Prostate gland (tissue), 2 donors: ENCODE data around the gene CBR4. TPM values are rescaled to one million over a fixed set of nuclear protein-coding genes. Genes with fewer than 3 reads are reported as not detected.
"Not testable (repeated sequence)": the region's sequence is repeated elsewhere in the genome, so short reads cannot be mapped to it uniquely, and the experiment has no call there.

Experiments used
- DNase-seq: peaks from one replicate; pipeline ENCODE4 v3.0.0-alpha.2; 2019; ENCODE audit warnings: low spot score
- H3K27ac ChIP-seq, 2 donors: fragments of 200-600 bp; sonication (generic); 2 replicates each; pipeline ENCODE4 v1.5.1; 2017 to 2019
- H3K27me3 ChIP-seq: fragments of 200-600 bp; sonication (generic); replicated peaks from 2 replicates; pipeline ENCODE4 v1.5.1; 2019; ENCODE audit not compliant: insufficient read depth
- H3K36me3 ChIP-seq, 2 donors: fragments of 200-600 bp; sonication (generic); 1 replicate in 1 of 2; 2 replicates in 1 of 2; pipeline versions ENCODE4 v1.5.1 to v1.8.1; 2017 to 2019
- H3K4me1 ChIP-seq: fragments of 200-600 bp; sonication (generic); replicated peaks from 2 replicates; pipeline ENCODE4 v1.5.1; 2019
- H3K4me3 ChIP-seq, 2 donors: fragments of 200-600 bp; sonication (generic); 2 replicates each; pipeline ENCODE4 v1.5.1; 2017 to 2019
- H3K9me3 ChIP-seq: fragments of 200-600 bp; sonication (generic); 2 replicates; pipeline ENCODE4 v1.5.1; 2017
- POLR2A ChIP-seq: fragments of 450-650 bp; IDR thresholded peaks from one replicate; pipeline ENCODE4 v1.6.1; 2016; ENCODE audit warnings: antibody characterized with exemption, mild to moderate bottlenecking
- POLR2AphosphoS5 ChIP-seq: sonication (generic); formaldehyde crosslinking; IDR thresholded peaks from one replicate; pipeline ENCODE4 v1.6.1; 2017; ENCODE audit warnings: antibody characterized with exemption
- WGBS: methylation state at CpG from one replicate; pipeline ENCODE4 v1.1.5; 2018; 5-methylcytosine and 5-hydroxymethylcytosine counted together
- intact Hi-C: fragments of 100-400 bp; cut with DNase I; formaldehyde crosslinking; loops from one replicate; pipeline ENCODE4 v1.14.2; 2022
- total RNA-seq, 2 donors: library from RNA; depleted of rRNA; stranded (reverse); fragments of >200 nt; gene quantifications; one replicate each; pipeline ENCODE4 v1.1.0, GENCODE V29; 2016
- TF ChIP-seq, protein P1 (sequence below), 4 experiments: fragments of 200-600 bp in 2 of 4; fragments of 450-650 bp in 2 of 4; sonication (generic) in 2 of 4; IDR thresholded peaks; 1 replicate in 3 of 4; 2 replicates in 1 of 4; pipeline ENCODE4 v1.5.1; 2016 to 2019; ENCODE audit warnings: antibody characterized with exemption in 4 of 4, mild to moderate bottlenecking in 2 of 4, moderate library complexity in 2 of 4

Gene CBR4
- total RNA-seq, 2 donors from 2014 or later, result 15.6 to 23.7 TPM

DNA sequence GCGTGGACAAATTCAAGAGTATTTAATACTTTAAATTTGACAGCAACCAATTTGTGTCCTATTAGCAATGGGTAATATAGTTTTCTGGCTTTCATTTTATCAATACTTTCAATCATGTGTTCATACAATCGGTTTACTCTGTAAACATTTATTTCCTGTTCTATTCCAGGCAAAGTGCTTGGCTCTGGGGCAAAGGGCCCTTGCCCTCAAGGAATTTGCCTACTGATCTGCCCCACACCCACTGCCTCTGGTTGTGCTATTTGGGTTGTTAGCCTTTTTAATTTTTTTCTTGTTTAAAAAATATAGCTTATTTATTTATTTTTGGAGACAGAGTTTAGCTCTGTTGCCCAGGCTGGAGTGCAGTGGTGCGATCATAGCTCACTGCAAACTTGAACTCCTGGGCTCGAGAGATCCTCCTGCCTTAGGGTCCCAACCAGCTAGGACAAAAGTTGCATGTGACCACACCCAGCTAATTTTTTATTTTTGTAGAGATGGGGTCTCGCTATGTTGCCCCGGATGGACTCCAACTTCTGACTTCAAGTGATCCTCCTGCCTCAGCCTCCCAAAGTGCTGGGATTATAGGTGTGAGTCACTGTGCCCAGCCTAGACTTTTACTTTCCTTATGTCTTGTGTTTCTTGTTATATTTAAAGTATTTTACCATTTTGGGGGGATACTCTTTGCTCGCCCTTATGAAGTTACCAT is 30.7 kb upstream of the CBR4 start:
- Histone ChIP-seq H3K4me3 (no peak overlapping the region), H3K27me3 (no peaks in the 10 kb centered on the region), H3K9me3 (no peaks in the 10 kb centered on the region), H3K4me1 (no peaks in the 10 kb centered on the region), H3K27ac (no peak overlapping the region), H3K36me3 (no peaks in the 10 kb centered on the region)
- 87% methylated on average over 7 of the region's 7 CpGs for WGBS
- intact Hi-C loops, result no loop called here
- no peak for DNase-seq
- TF ChIP-seq POLR2A (no peak), POLR2AphosphoS5 (no peak)
- TF ChIP-seq, protein P1, sequence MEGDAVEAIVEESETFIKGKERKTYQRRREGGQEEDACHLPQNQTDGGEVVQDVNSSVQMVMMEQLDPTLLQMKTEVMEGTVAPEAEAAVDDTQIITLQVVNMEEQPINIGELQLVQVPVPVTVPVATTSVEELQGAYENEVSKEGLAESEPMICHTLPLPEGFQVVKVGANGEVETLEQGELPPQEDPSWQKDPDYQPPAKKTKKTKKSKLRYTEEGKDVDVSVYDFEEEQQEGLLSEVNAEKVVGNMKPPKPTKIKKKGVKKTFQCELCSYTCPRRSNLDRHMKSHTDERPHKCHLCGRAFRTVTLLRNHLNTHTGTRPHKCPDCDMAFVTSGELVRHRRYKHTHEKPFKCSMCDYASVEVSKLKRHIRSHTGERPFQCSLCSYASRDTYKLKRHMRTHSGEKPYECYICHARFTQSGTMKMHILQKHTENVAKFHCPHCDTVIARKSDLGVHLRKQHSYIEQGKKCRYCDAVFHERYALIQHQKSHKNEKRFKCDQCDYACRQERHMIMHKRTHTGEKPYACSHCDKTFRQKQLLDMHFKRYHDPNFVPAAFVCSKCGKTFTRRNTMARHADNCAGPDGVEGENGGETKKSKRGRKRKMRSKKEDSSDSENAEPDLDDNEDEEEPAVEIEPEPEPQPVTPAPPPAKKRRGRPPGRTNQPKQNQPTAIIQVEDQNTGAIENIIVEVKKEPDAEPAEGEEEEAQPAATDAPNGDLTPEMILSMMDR (IDR thresholded peaks at IDR 0.05), result no peak

DNA sequence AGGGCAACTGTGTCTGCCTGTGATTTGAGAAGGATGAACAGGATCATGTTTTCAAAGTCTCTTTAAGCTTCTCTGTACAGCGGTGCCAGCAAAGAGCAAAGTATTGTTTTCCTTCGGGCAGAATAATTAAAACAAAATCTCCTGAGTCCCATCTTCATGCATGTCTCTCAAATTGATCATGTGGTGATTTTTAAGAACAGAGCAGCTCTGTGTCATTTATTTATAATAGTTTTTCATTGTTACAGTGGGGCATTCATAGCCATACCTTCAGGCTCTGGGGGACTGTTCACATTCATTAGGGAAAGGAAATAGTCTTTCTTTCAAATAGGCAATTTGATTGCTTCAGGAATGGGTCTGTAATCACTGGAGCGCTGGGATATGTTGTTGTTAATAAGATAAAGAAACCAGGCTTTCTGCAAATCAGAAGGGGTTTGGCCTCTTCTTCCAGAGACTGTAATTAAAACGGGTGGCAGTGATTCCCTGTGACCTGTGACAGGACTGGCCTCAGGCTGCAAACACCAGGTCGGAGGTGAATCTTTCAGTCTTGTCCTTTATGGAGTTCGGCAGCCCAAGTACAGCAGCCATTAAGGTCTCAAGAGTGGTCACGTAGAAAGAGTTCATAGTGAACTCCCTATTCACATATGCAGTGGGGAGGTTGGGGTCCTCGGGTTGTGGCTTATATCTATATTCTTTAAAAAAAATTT is 29.3 kb upstream of the CBR4 start:
- Histone ChIP-seq H3K27me3 (no peaks in the 10 kb centered on the region), H3K36me3 (no peaks in the 10 kb centered on the region), H3K9me3 (no peaks in the 10 kb centered on the region), H3K4me1 (no peaks in the 10 kb centered on the region), H3K4me3 (no peak overlapping the region), H3K27ac (no peak overlapping the region)
- no peak for DNase-seq
- intact Hi-C loops, result no loop called here
- TF ChIP-seq, protein P1 (IDR thresholded peaks at IDR 0.05), result no peak
- TF ChIP-seq POLR2A, result no peak
- TF ChIP-seq POLR2AphosphoS5, result no peak
- 85% methylated on average over 8 of the region's 8 CpGs for WGBS

DNA sequence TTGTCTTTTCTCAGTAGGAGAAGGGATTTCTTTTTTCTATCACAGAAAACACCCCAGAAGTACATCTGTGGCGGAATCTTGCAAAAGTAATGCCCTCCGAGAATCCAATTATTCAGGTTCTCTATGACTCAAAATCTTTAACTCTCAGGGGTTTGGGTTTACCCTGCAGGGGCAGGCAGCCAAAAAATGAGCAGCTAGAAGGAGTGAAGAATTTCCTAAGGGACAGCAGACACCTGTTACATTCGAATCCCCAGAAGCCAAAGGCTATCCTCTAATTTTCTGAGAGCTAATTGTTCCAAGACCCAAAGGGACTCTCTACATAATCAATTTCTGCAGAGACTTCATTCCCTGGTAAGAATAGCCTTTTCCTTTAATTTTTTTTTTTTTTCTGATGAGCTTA is 27.5 kb upstream of the CBR4 start:
- Histone ChIP-seq H3K36me3 (no peaks in the 10 kb centered on the region), H3K9me3 (no peaks in the 10 kb centered on the region), H3K27ac (no peak overlapping the region), H3K4me3 (no peak overlapping the region), H3K4me1 (no peaks in the 10 kb centered on the region), H3K27me3 (no peaks in the 10 kb centered on the region)
- intact Hi-C loops, result no loop called here
- WGBS, result 81% methylated on average over 3 of the region's 3 CpGs
- TF ChIP-seq, protein P1 (IDR thresholded peaks at IDR 0.05), result no peak
- TF ChIP-seq POLR2A (no peak), POLR2AphosphoS5 (no peak)
- no peak for DNase-seq

DNA sequence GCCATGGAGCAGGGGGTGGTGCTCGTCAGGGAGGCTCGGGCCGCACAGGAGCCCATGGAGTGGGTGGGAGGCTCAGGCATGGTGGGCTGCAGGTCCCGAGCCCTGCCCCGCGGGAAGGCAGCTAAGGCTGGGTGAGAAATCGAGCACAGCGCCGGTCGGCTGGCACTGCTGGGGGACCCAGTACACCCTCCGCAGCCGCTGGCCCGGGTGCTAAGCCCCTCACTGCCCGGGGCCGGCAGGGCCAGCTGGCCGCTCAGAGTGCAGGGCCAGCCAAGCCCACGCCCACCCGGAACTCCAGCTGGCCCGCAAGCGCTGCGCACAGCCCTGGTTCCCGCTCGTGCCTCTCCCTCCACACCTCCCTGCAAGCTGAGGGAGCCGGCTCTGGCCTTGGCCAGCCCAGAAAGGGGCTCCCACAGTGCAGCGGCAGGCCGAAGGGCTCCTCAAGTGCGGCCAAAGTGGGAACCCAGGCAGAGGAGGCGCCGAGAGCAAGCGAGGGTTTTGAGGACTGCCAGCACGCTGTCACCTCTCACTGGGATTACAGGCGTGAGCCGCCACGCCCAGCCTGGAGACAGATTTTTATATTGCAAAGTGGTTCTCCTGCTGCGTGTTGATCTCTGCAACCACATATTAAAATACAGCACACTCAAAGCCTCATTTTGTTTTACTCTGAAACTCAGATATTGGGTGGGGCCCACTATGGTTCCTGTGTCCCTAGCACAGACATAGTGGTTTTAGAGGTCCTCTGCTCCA is 26.0 kb upstream of the CBR4 start:
- H3K27me3 ChIP-seq, H3K4me3 ChIP-seq, H3K9me3 ChIP-seq, H3K36me3 ChIP-seq, intact Hi-C loops, H3K4me1 ChIP-seq, DNase-seq, H3K27ac ChIP-seq: not testable (repeated sequence)
- WGBS, result 97% methylated on average over 17 of the region's 35 CpGs

DNA sequence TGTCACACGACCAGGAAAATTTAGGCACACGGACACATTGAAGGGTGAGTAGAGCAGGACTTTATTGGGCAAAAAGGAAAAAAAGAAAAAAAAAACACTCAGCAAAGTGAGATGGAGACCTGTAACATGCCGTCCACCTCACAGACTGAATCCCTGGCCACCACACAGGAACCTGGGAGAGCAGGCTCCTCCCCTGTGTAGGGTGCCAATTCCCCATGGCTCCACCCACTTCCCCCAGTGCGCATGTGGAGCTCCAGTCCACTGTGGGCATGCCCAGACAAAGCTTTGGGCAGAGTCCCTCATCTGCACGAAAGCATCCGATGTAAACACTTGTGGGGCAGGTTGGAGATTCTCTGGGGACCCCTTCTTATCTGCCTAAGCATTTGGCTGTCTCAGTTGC is 23.6 kb upstream of the CBR4 start:
- DNase-seq, result no peak
- intact Hi-C loops, result no loop called here

More for the DNA sequence above, 23.6 kb upstream of the CBR4 start:
- Histone ChIP-seq H3K4me1 (no peaks in the 10 kb centered on the region), H3K4me3 (no peak overlapping the region), H3K27ac (no peak overlapping the region), H3K36me3 (no peaks in the 10 kb centered on the region), H3K27me3 (no peaks in the 10 kb centered on the region), H3K9me3 (no peaks in the 10 kb centered on the region)
- TF ChIP-seq POLR2A (no peak), POLR2AphosphoS5 (no peak)
- TF ChIP-seq, protein P1 (IDR thresholded peaks at IDR 0.05), result no peak
- WGBS, result 68% methylated on average over 6 of the region's 6 CpGs
